GM12865 (cell line): Measurements from ENCODE around the gene NOL7.

Experiments
- DNase-seq: peaks from one replicate; pipeline ENCODE4 v3.0.0; 2010; ENCODE audit warnings: low read depth
- H3K4me3 ChIP-seq: 2 replicates; pipeline ENCODE4 v1.5.1; 2011; ENCODE audit warnings: mild to moderate bottlenecking, low read depth, low read length, control low read depth
- TF ChIP-seq, protein P1 (sequence below): IDR thresholded peaks from 2 replicates; pipeline ENCODE4 v1.5.1; 2011; ENCODE audit warnings: low read length, control low read depth, low read depth, inconsistent platforms; ENCODE audit not compliant: insufficient read depth; ENCODE audit errors: missing control alignments

Gene NOL7

DNA sequence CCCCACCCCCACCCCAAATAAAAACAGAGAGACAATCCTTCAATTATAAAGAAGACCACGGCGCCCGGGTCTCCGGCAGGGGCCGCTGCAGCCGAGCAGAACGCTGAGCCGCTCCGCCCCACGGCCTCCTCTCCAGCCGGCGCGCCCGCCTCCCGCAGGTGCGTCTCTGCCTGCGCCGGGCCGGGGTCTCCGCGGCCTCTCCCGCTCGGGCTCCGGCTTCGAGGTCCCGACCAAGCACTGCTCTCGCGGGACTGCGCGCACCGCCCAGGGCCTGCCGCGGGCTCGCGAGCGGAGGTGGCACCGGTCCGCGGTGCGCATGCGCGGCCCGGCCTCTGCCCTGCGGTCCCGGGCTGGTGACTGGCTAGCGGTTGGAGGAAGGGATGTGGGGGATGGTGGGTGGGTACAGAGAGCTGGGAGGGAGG lies 41.0 kb upstream of the NOL7 start:
- peak; percentile 98 for DNase-seq
- peak overlapping the region; percentile 97 for H3K4me3 ChIP-seq
- TF ChIP-seq, protein P1, sequence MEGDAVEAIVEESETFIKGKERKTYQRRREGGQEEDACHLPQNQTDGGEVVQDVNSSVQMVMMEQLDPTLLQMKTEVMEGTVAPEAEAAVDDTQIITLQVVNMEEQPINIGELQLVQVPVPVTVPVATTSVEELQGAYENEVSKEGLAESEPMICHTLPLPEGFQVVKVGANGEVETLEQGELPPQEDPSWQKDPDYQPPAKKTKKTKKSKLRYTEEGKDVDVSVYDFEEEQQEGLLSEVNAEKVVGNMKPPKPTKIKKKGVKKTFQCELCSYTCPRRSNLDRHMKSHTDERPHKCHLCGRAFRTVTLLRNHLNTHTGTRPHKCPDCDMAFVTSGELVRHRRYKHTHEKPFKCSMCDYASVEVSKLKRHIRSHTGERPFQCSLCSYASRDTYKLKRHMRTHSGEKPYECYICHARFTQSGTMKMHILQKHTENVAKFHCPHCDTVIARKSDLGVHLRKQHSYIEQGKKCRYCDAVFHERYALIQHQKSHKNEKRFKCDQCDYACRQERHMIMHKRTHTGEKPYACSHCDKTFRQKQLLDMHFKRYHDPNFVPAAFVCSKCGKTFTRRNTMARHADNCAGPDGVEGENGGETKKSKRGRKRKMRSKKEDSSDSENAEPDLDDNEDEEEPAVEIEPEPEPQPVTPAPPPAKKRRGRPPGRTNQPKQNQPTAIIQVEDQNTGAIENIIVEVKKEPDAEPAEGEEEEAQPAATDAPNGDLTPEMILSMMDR, result peak; percentile 33

DNA sequence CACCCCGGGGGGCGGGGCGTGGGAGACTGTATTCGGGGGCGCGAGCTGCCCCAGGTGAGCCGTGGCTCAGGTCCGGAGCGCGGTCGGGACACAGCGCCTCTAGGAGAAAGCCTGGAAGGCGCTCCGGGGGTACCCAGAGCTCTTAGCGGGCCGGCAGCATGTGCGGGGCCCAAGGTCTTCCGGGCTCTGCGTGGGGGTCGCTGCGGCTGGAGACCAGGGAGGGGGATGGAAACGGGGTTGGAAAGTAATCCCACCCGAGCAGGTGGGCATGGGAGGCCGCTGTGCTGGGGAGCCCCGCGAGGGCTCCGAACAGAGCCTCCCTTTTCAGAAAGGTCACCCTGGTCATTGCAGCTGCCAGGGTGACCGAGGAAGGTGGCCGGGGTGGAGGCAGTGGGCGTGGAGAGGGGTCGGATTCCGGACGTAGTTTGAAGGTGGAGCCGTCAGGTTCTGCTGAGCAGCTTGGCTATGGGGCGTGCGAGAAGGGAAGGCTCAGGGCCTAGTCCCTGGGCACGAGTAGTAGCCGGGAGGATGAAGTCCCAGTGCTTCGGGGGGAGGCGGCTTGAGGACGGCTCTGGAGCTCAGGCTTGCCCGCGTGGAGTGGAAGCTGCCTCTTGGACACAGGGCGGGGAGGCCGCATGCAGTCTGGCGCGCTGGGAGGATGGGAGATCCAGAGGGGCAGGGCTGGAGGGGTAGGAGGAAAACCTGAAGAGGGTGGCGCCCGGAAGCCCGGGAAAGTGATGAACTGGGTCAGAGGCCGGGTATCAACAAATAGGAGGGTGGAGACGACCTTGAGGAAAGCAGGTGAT lies 40.4 kb upstream of the NOL7 start, which contains the start of gene SIRT5:
Gene SIRT5 (plus strand): TSS at position 31 of the 806 bp plus-strand sequence. CDS start 9,510 bp downstream, outside the sequence.
- H3K4me3 ChIP-seq, result peak within 1 kb of the TSS; percentile 97
- TF ChIP-seq, protein P1, result peak; percentile 79
- peak; percentile 94 for DNase-seq

DNA sequence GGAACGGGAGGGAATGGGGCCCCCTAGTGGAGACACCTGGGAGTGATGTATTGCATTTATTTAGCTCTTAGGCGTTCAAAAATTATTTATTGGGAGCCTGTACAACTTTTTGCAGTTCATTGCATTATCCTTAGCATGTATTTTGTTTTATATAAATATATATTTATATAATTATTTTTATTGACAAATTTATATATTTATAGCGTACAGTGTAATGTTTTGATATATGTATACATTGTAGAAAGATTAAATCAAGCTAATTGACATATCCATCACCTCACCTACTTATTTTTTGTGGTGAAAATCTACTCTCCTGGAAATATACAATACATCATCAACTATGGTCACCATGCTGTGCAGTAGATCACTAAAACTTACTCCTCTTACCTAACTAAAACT lies 39.8 kb upstream of the NOL7 start:
- TF ChIP-seq, protein P1, result no peak
- DNase-seq, result no peak
- peak overlapping the region; percentile 97 for H3K4me3 ChIP-seq

DNA sequence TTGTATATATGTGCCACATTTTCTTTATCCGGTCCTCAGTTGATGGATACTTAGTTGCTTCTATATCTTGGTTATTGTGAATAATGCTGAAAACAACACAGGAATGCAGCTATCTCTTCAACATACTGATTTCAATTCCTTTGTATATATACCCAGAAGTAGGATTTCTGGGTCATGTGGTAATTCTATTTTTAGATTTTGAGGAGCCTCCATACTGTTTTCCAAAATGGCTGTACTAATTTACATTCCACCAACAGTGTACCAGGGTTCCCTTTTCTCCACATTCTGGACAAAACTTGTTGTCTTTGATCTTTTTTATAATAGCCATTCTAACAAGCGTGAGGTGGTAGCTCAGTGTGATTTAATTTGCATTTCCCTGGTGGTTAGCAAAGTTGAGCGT lies 39.1 kb upstream of the NOL7 start:
- no peak for DNase-seq
- no peak overlapping the region for H3K4me3 ChIP-seq
- TF ChIP-seq, protein P1, result no peak

DNA sequence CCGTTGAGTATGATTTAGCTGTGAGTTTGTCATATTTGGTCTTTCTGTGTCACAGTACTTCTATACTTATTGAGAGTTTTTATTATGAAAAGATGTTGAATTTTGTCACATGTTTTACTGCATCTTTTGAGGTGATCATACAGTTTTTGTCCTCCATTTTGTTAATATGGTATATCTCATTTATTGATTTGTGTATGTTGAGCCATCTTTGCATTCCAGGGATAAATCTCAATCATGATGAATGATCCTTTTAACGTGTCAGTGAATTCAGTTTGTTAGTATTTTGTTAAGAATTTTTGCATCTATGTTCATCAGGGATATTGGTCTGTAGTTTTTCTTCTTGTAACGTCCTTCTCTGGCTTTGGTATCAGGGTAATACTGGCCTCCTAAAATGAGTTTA lies 37.2 kb upstream of the NOL7 start:
- no peak overlapping the region for H3K4me3 ChIP-seq
- TF ChIP-seq, protein P1, result no peak
- no peak for DNase-seq

DNA sequence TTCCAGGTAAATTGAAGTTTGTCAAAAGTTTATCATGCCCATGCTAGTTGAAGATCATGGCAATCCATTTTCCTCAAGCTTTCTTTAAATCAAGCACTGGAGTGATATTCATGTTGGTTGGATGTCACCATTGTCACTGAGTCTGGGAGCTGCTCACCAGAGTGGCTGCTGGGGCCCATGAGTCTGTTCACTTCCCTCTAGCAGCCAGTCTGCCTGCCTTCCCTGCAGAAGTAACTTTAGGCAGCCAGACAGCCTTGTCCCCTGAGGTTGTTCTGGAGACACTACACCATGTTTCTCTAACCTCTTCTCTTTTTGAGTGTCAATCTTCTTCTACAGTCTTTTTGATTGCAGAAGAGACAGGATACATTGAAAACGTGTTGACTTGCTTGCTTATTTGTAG lies 35.2 kb upstream of the NOL7 start:
- DNase-seq, result no peak
- TF ChIP-seq, protein P1, result no peak
- no peak overlapping the region for H3K4me3 ChIP-seq
